ENCODE results near the gene PTEN. TPM values are rescaled to one million over a fixed set of nuclear protein-coding genes. Genes with fewer than 3 reads are reported as not detected.
A peak's percentile ranks its signal among the peaks of the same experiment; 100 is the strongest.

Gene PTEN
- total and polyA plus RNA-seq, 9 of the 15 experiments (the other 6 are each of a cell fraction or from before 2014, with no cell fraction given): 8.4 to 56.9 (median 22.2) TPM

- peak; percentile 54; the same call in 1 of the 2 replicates for TF ChIP-seq RREB1 (CRISPR knock-in tag; IDR thresholded peaks at IDR 0.05)
- TF ChIP-seq SREBF2 (CRISPR knock-in tag; IDR thresholded peaks at IDR 0.05): no peak
- TF ChIP-seq PBX2 (CRISPR knock-in tag; IDR thresholded peaks at IDR 0.05; ENCODE audit: low read depth): no peak
- TF ChIP-seq PBX2 (tag; conservative IDR thresholded peaks at IDR 0.05; ENCODE audit: low read depth): no peak
- peak; percentile 52; the same call in 1 of the 2 replicates for TF ChIP-seq EP400 (IDR thresholded peaks at IDR 0.05)
- TF ChIP-seq, protein P1, sequence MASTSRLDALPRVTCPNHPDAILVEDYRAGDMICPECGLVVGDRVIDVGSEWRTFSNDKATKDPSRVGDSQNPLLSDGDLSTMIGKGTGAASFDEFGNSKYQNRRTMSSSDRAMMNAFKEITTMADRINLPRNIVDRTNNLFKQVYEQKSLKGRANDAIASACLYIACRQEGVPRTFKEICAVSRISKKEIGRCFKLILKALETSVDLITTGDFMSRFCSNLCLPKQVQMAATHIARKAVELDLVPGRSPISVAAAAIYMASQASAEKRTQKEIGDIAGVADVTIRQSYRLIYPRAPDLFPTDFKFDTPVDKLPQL (IDR thresholded peaks at IDR 0.05; ENCODE audit: extremely low read depth, insufficient read length): no peak
These were observed at the start of gene PTEN, which contains the start of gene KLLN (continued) for GRCh38 chr10:87863053-87863943.

Measured in K562 (cell line).